ENCODE measurements around the gene KIR2DL4.

- TF ChIP-seq, protein P1, sequence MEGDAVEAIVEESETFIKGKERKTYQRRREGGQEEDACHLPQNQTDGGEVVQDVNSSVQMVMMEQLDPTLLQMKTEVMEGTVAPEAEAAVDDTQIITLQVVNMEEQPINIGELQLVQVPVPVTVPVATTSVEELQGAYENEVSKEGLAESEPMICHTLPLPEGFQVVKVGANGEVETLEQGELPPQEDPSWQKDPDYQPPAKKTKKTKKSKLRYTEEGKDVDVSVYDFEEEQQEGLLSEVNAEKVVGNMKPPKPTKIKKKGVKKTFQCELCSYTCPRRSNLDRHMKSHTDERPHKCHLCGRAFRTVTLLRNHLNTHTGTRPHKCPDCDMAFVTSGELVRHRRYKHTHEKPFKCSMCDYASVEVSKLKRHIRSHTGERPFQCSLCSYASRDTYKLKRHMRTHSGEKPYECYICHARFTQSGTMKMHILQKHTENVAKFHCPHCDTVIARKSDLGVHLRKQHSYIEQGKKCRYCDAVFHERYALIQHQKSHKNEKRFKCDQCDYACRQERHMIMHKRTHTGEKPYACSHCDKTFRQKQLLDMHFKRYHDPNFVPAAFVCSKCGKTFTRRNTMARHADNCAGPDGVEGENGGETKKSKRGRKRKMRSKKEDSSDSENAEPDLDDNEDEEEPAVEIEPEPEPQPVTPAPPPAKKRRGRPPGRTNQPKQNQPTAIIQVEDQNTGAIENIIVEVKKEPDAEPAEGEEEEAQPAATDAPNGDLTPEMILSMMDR (IDR thresholded peaks at IDR 0.05; ENCODE audit: poor library complexity), result no peak
- no peak for TF ChIP-seq EZH2 (IDR thresholded peaks at IDR 0.05; ENCODE audit: borderline replicate concordance)
Observed at GRCh38 chr19:54804101-54804500, 691 bp downstream of the KIR2DL4 start.
